HG02642 (cell line): Measurements from ENCODE around the gene ZNF207.
A peak's percentile ranks its signal among the peaks of the same experiment; 100 is the strongest.
"Not testable (repeated sequence)": the region's sequence is repeated elsewhere in the genome, so short reads cannot be mapped to it uniquely, and the experiment has no call there.

Experiments used
- ATAC-seq: cut with Tn5 transposase; IDR thresholded peaks from one replicate; pipeline ENCODE4 v1.9.1; 2021; ENCODE audit warnings: mild to moderate bottlenecking; ENCODE audit not compliant: unreplicated experiment, poor library complexity

Gene ZNF207

GRCh38 chr17:32333187-32333586 lies 16.8 kb upstream of the ZNF207 start:
- no peak for ATAC-seq

DNA sequence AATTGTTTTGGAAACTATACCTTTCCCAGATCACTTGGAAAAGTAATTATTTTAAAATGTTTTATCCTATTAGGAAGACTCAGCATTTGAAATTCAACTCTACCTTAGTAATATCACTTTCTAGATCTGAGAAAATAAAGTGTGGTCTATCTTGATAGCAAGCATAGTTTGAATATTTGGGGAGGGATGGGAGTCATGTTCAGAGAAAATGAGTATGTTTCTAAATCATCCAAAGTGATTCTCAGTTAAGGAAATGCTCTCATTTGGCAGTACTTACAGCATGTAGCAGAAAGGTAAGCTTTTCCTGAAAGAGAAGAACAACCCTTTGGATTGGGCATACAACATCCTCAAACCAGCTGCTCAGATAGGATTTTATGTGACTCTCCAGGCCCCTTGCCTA lies 14.9 kb upstream of the ZNF207 start:
- ATAC-seq = no peak

GRCh38 chr17:32335687-32336086 lies 14.3 kb upstream of the ZNF207 start:
- ATAC-seq = no peak

DNA sequence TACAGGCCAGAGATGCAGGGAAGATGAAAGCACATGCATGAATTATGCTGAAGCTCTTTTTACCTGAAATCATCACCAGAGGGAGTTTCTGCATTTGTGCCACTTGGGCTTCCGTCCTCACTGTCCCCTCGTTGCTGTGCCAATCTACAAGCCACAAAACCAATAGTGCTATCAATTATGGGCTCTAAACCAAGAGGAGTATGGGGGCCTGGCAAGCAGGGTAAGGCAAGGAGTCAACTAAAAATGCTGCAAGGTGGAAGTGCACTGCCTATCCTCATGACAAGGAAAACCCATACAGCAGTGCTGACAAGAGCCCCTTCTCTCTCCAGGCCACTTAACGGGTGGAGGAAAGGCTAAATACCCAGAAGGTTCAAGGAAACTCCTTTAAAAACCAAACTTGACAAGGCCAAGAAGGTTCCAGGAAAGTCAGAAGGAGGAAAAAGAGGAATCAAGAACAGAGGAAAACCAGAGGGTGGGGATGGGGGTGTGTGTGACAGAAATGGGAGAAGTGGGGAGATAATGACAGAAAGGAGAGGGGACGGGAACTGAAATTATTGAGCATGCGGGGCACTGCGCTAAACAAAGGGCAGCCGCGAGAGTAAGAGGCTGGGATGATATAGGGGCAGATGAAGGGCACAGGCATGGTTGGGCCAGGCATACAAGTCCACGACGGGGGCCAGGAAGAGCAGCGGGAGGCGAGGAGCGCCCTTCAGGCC lies 8.7 kb upstream of the ZNF207 start:
- ATAC-seq = peak; percentile 27

DNA sequence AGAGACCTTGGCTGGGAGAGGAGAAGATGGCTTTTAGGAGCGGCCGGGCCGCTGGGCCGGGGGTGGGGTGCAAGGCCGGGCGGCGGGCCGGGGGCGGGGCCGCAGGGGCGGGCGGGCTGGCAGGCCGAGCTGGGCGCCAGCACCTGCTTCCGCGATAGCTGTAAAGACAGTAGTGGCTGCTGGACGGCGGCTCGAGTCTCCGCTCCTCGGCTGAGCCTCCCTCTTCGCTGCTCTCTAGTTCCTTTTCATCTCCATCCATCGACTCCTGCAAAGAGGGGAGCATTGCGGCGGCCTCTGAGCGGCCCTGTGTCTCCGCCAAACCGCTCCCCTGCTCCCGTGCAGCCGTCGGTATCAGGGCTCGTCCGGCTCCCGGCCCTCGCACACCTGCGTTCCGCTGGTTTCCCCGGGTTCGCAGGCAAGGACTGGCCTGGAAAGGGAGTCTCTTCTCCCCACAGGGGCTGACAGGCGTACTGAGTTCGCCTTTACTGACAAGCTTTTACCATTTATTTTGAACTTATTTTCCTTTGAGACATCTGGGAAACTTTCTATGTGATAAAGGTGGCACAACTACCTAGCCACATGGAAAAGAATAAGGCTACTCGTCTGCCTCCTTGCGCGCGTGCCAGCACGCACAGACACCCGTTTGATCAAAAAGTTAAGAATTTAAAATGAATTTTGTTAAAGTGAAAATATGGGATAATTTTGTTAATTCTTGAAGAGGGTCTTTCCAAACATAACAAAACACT lies 7.9 kb upstream of the ZNF207 start, which contains the start of gene C17orf75:
C17orf75 (minus strand) TSS at position 317 of the 746 bp plus-strand sequence; CDS start at position 283, 34 bp downstream.
- peak; percentile 91 for ATAC-seq

- ATAC-seq = no peak
Observed at GRCh38 chr17:32342603-32343325, 7.2 kb upstream of the ZNF207 start.

DNA sequence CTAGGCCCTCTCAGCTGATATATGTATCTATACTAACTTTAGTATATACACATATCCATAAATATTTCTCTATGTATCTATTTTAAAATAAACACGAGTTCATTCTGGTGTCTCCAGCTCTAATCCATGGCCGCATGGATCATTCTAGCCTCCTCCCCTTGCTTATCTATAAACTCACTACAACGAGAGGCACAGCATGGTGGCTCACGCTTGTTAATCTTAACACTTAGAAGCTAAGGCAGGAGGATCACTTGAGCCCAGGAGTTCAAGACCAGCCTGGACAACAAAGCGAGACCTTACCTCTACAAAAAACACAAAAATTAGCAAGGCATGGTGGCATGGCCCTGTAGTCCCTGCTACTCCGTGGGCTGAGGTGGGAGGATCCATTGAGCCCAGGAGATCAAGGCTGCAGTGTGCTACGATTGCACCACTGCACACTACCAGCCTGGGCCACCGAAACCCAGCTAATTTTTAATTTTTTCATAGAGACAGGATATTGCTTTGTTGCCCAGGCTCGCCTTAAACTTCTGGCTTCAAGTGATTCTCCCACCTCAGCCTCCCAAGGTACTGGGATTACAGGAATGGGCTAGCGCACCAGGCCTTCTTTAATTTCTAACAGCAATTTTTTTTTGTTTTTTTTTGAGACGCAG lies 3.9 kb upstream of the ZNF207 start:
- ATAC-seq = no peak

GRCh38 chr17:32348483-32348800 lies 1.5 kb upstream of the ZNF207 start:
- no peak for ATAC-seq

DNA sequence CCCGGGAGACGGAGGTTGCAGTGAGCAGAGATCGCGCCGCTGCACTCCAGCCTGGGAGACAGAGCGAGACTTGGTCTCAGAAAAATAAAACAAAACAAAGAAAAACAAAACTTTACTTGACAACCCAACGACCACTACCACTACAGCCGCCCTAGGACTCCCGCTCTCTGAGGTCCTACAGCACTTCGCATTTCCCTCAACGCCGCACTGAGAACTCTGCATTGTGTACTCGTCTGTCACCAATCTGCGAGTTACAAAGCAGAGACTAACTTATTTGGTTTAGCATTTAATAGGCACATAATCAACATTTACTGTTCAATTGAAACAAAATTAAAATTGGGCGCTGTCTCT lies 479 bp upstream of the ZNF207 start:
- no peak for ATAC-seq

GRCh38 chr17:32350666-32351418 lies 885 bp downstream of the ZNF207 start:
- peak; percentile 24 for ATAC-seq

DNA sequence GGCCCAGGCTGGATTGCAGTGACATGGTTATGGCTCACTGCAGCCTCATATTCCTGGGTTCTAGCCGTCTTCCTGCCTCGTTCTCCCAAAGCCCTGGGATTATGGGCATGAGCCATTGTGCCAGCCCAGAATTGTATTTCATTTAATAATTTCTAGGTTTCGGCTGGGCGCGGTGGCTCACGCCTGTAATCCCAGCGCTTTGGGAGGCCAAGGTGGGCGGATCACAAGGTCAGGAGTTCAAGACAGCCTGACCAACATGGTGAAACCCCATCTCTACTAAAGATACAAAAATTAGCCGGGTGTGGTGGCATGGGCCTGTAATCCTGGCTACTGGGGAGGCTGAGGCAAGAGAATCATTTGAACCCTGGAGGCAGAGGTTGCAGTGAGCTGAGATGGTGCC lies 2.8 kb downstream of the ZNF207 start:
- ATAC-seq = not testable (repeated sequence)

GRCh38 chr17:32355649-32356377 lies 5.9 kb downstream of the ZNF207 start:
- ATAC-seq = no peak

DNA sequence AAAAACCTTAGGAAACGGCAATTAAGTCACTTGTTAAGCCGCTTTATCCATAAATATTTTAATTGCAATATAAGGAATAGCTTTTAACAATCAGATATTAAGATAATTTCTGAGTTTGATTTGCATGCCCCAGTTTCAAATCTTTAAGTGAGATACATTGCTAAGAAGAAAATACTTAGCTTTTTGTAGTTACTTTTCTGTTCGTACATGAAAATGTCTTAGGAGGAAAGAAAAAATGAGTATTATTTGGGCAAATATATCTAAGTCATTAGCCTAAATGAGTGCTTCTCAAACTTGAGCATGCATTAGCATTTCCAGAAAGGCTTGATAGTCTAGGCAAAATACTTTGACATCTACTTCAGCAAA lies 6.4 kb downstream of the ZNF207 start:
- ATAC-seq = no peak

GRCh38 chr17:32356750-32357149 lies 6.8 kb downstream of the ZNF207 start:
- ATAC-seq = no peak

DNA sequence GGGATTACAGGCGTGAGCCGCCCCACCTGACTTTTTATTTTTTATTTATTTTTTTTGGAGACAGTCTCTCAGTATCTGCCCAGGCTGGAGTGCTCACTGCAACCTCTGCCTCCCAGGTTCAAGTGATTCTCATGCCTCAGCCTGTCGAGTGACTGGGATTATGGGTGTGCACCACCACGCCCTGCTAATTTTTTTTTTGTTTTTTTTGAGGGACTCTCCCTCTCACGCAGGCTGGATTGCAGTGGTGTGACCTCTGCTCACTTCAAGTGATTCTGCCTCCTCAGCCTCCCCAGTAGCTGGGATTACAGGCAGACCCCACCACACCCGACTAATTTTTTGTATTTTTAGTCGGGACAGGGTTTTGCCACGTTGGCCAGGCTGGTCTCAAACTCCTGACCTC lies 7.7 kb downstream of the ZNF207 start:
- no peak for ATAC-seq

DNA sequence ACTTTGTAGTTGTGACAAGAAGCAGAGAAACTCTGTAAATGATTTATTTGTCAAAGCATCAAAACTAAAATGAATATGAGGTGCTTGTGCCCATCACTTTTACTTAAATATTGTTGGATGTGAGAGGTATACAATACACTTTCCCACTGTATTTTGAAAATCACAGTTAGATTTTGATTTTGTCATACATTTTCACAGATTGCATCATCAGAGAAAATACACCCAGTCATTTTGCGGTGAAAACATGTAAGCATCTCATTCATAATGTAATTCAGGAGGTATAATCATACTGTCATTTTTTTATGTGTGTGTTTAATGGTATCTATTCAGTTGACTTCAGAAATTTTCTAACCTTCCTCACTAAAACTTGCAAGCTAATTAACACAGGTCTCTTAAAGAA lies 11.3 kb downstream of the ZNF207 start:
- ATAC-seq = no peak

DNA sequence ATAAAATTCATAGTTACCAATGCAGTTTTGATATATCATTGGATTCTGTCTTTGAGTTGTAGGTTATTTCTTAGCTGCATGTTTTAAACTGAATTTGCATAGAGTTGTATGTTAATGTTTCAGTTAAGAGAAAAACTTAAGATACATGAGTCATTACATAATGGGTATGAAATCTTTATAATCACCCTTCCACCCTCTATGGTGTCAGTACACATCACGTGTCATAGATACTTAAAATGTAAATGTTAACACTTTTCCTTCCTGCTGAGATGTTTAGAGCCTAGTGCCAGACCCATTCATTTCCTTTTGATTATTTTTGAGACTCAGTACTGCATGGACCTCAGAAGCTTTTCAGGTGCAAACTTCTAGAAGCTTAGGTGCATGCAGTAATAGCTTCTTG lies 20.5 kb downstream of the ZNF207 start:
- ATAC-seq = no peak

GRCh38 chr17:32382526-32383223 lies 32.7 kb downstream of the ZNF207 start:
- ATAC-seq = no peak

- no peak for ATAC-seq
Observed at GRCh38 chr17:32383926-32384434, 34.0 kb downstream of the ZNF207 start.
